ENCODE measurements around the gene ZNF530. TPM values are rescaled to one million over a fixed set of nuclear protein-coding genes. Genes with fewer than 3 reads are reported as not detected.

Gene ZNF530
- total RNA-seq, 4 donors from 2014 or later = 0.70 to 3.9 (median 1.8) TPM

- TF ChIP-seq, protein P1, sequence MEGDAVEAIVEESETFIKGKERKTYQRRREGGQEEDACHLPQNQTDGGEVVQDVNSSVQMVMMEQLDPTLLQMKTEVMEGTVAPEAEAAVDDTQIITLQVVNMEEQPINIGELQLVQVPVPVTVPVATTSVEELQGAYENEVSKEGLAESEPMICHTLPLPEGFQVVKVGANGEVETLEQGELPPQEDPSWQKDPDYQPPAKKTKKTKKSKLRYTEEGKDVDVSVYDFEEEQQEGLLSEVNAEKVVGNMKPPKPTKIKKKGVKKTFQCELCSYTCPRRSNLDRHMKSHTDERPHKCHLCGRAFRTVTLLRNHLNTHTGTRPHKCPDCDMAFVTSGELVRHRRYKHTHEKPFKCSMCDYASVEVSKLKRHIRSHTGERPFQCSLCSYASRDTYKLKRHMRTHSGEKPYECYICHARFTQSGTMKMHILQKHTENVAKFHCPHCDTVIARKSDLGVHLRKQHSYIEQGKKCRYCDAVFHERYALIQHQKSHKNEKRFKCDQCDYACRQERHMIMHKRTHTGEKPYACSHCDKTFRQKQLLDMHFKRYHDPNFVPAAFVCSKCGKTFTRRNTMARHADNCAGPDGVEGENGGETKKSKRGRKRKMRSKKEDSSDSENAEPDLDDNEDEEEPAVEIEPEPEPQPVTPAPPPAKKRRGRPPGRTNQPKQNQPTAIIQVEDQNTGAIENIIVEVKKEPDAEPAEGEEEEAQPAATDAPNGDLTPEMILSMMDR (IDR thresholded peaks at IDR 0.05) = peak in 1 of 6 experiments; percentile 10
- peak in 2 of 4 donors; percentile 37 to 56 for TF ChIP-seq POLR2A (IDR thresholded peaks at IDR 0.05)
- intact Hi-C loops (cut with DNase I) = no loop called here
- H3K27me3 ChIP-seq = no peaks in the 10 kb centered on the region
- peaks cover 12 to 28% (median 16%) of the 10 kb centered on the region in 3 donors for H3K36me3 ChIP-seq
- H3K9me3 ChIP-seq = peaks cover 0 to 54% (median 45%) of the 10 kb centered on the region in 3 donors
- peak within 1 kb of the TSS; percentile 51 to 99 (median 90) for H3K4me3 ChIP-seq
- H3K27ac ChIP-seq = peak within 1 kb of the TSS; percentile 50 to 82 (median 76)
- WGBS, 2 donors = 1 to 4% methylated on average over 7 to 47 of the region's 56 CpGs
- peak; percentile 48 for DNase-seq
- H3K4me1 ChIP-seq = peaks cover 5 to 23% (median 13%) of the 10 kb centered on the region in 3 donors
Observed at GRCh38 chr19:57559404-57560025, 40.2 kb upstream of the ZNF530 start, which contains the start of gene ZNF550. TSS of gene ZNF550 (minus strand) at chr19:57559863. CDS start at chr19:57559682, 181 bp downstream.

- TF ChIP-seq POLR2A (IDR thresholded peaks at IDR 0.05) = no peak
- TF ChIP-seq, protein P1 (IDR thresholded peaks at IDR 0.05) = no peak
- Histone ChIP-seq H3K4me3 (peak overlapping the region; percentile 51 to 99 (median 90)), H3K27ac (peak overlapping the region; percentile 50 to 82 (median 76)), H3K4me1 (peaks cover 5 to 23% (median 13%) of the 10 kb centered on the region in 3 donors), H3K27me3 (no peaks in the 10 kb centered on the region), H3K9me3 (peaks cover 0 to 54% (median 45%) of the 10 kb centered on the region in 3 donors), H3K36me3 (peaks cover 12 to 22% (median 13%) of the 10 kb centered on the region in 3 donors)
- WGBS, 2 donors = 18 to 50% methylated on average over 5 to 11 of the region's 23 CpGs
- no peak for DNase-seq
- intact Hi-C loops (cut with DNase I) = no loop called here
Observed at GRCh38 chr19:57560049-57560491, 39.6 kb upstream of the ZNF530 start.

DNA sequence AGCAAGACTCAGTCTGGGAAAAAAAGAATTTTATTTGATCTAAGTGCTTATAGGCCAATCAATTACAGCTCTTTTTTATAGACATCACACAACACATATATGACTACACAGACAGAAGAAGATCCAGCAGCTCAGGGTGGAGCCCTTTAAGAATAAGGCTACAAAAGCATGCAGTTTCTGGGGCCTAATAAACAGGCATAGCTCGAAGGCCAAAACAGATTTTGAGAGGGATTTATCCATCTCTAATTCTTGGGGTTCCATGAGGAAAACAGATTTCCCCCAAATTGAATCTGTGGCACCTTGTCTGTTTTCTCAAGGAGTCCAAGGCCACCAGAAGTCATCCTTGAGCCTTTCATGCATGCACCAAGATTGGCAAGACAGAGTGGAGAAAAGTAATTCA is 36.1 kb upstream of the ZNF530 start:
- no peaks in the 10 kb centered on the region for H3K27me3 ChIP-seq
- 19 to 40% methylated on average over 1 of the region's 1 CpG for WGBS, 2 donors
- H3K9me3 ChIP-seq = peaks cover 6 to 77% (median 62%) of the 10 kb centered on the region in 3 donors
- peaks cover 4 to 15% (median 6%) of the 10 kb centered on the region in 3 donors for H3K4me1 ChIP-seq
- H3K4me3 ChIP-seq = no peak overlapping the region
- H3K27ac ChIP-seq = no peak overlapping the region
- H3K36me3 ChIP-seq = no peaks in the 10 kb centered on the region
- intact Hi-C loops (cut with DNase I) = no loop called here
- no peak for DNase-seq
- TF ChIP-seq, protein P1 (IDR thresholded peaks at IDR 0.05) = no peak
- TF ChIP-seq POLR2A (IDR thresholded peaks at IDR 0.05) = no peak

DNA sequence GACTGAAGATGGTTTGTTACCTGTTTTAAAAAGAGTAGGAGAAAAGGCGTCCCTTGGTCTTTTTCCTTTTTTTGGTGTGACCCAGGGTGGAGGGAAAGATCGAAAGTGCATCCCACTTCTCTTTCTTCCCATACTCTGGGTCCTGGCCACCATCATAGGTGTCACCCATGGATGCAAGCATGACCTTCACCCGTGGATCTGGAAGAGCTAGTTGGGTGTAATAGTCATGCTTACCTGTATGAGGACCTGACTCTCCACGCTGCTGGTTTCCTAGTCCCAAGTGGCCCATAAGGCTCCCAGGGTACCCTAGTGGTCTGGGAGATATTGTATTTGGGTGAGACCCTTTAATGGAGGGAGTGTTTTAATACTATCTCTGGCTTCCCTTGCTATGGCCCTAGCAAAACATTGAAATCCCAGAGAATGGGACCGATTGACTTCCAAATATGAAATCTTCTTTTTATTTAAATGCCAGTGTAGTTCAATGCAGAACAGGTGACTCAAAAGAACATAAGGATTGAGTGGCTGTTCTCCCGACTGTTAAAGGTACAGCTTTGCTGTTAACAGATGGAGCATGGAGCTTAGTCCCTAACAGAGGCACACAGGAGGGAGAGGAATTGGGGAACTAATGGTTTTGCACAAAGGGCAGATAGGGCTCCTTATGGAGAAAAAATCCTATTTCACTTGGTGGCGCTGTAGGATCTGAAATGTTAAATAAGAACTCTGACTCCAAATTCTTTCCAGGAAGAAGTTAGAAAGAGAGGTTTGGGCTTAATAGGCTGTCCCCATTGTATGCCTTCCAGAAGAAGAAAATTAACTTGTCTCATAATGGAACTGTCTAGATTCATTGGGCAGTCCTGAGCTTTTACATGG is 33.1 kb upstream of the ZNF530 start:
- WGBS, 2 donors = 55% methylated on average over 7 of the region's 7 CpGs
- H3K36me3 ChIP-seq = peaks cover 0 to 14% (median 0%) of the 10 kb centered on the region in 3 donors
- TF ChIP-seq, protein P1 (IDR thresholded peaks at IDR 0.05) = no peak
- no peak for TF ChIP-seq POLR2A (IDR thresholded peaks at IDR 0.05)
- H3K27me3 ChIP-seq = no peaks in the 10 kb centered on the region
- H3K4me1 ChIP-seq = no peaks in the 10 kb centered on the region
- no peak overlapping the region for H3K27ac ChIP-seq
- H3K9me3 ChIP-seq = peaks cover 10 to 95% (median 79%) of the 10 kb centered on the region in 3 donors
- intact Hi-C loops (cut with DNase I) = no loop called here
- no peak for DNase-seq
- H3K4me3 ChIP-seq = no peak overlapping the region
